ENCODE data around the gene TIGAR. TPM values are rescaled to one million over a fixed set of nuclear protein-coding genes. Genes with fewer than 3 reads are reported as not detected.
A peak's percentile ranks its signal among the peaks of the same experiment; 100 is the strongest.

TIGAR gene
- polyA plus RNA-seq, 3 donors: 5.5 to 16.0 (median 11.0) TPM

DNA sequence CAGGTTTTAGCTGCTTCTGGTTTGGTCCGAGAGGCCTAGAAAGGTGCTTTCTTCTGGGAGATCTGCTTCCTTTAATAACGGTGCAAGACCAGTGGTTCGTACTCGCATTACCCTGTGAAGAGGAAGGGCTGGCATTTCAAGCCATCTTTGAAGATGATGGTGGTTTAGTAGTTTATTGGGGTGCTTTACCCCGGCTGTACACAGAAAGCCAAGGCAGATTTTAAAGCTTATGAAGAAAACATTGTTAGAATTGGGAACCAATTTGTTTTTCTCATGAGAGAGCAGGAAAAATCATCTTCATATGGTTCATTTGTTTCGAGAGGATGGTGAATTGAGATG is 43.8 kb upstream of the TIGAR start:
- peaks cover 33 to 43% of the 10 kb centered on the region in 2 donors for H3K36me3 Mint-ChIP-seq
- TF ChIP-seq, protein P1, sequence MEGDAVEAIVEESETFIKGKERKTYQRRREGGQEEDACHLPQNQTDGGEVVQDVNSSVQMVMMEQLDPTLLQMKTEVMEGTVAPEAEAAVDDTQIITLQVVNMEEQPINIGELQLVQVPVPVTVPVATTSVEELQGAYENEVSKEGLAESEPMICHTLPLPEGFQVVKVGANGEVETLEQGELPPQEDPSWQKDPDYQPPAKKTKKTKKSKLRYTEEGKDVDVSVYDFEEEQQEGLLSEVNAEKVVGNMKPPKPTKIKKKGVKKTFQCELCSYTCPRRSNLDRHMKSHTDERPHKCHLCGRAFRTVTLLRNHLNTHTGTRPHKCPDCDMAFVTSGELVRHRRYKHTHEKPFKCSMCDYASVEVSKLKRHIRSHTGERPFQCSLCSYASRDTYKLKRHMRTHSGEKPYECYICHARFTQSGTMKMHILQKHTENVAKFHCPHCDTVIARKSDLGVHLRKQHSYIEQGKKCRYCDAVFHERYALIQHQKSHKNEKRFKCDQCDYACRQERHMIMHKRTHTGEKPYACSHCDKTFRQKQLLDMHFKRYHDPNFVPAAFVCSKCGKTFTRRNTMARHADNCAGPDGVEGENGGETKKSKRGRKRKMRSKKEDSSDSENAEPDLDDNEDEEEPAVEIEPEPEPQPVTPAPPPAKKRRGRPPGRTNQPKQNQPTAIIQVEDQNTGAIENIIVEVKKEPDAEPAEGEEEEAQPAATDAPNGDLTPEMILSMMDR (IDR thresholded peaks at IDR 0.05): peak; percentile 35
- intact Hi-C loops (cut with micrococcal nuclease): loop anchor here (5.0 kb wide), 4 partner anchors 170 to 390 kb away; no protein-coding TSS in a partner anchor
- H3K27ac Mint-ChIP-seq: peak overlapping the region in 1 of 7 donors; percentile 75
- WGBS (ENCODE audit: insufficient coverage): 13% methylated on average over 5 of the region's 6 CpGs
- Histone ChIP-seq H3K9me3 (replicated peaks in 1 of 2; ENCODE audit: control insufficient read depth in 1 of 2, insufficient read depth in 1 of 2, low read length in 2 of 2) (no peaks in the 10 kb centered on the region), H3K4me1 (ENCODE audit: control insufficient read depth in 1 of 2, insufficient read depth in 2 of 2, low read length in 2 of 2) (peaks cover 49 to 73% of the 10 kb centered on the region in 2 donors), H3K27me3 (ENCODE audit: control insufficient read depth in 2 of 2, insufficient read depth in 2 of 2, low read length in 2 of 2) (peaks cover 4 to 27% of the 10 kb centered on the region in 2 donors), H3K4me3 (replicated peaks in 1 of 3; ENCODE audit: low read depth in 2 of 3, low read length in 3 of 3) (no peak overlapping the region), H3K27ac (ENCODE audit: low read depth in 1 of 2, low read length in 2 of 2) (no peak overlapping the region), H3K9ac (ENCODE audit: insufficient read depth, low read length, poor library complexity, severe bottlenecking) (no peak overlapping the region), H3K79me2 (ENCODE audit: insufficient read depth, low read length) (peaks cover 26% of the 10 kb centered on the region), H2AFZ (ENCODE audit: insufficient read depth, low read depth, low read length, poor library complexity, severe bottlenecking) (no peak overlapping the region), H4K20me1 (ENCODE audit: insufficient read depth, low read length) (peaks cover 5% of the 10 kb centered on the region), H3K36me3 (replicated peaks in 1 of 2; ENCODE audit: control insufficient read depth in 1 of 2, insufficient read depth in 2 of 2, low read length in 2 of 2) (peaks cover 11 to 23% of the 10 kb centered on the region in 2 donors), H3K4me2 (replicated peaks; ENCODE audit: extremely low read depth, low read length, poor library complexity, severe bottlenecking) (no peak overlapping the region)
- peak overlapping the region; percentile 39 to 42 for H3K4me3 Mint-ChIP-seq
- H3K27me3 Mint-ChIP-seq (ENCODE audit: low read depth in 3 of 3): peaks cover 12 to 42% (median 33%) of the 10 kb centered on the region in 3 donors
- peaks cover 0 to 3% (median 2%) of the 10 kb centered on the region in 7 donors for H3K9me3 Mint-ChIP-seq
- peaks cover 59% of the 10 kb centered on the region for H3K4me1 Mint-ChIP-seq
- DNase-seq: no peak

DNA sequence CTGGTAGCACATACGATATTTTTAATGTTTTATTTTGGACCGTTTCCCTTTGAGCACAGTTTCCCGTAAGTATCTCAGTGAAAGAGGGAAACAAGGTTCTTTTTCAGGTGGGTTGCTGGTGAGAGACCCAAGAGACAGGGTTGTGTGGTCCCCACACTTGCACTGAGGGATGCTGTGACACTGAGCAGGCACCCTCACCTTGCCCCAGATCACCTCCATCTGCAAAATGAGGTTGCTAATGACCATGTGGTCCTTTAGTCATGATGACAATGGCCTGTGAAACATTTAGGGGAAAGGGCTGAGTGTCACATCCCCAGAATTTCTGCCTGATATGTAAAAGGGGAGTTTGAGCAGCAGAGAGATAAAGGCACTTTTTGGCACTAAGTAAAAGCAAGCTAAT is 43.2 kb upstream of the TIGAR start:
- intact Hi-C loops (cut with micrococcal nuclease): loop anchor here (2.0 to 5.0 kb wide), 5 partner anchors 171 to 393 kb away; no protein-coding TSS in a partner anchor
- Mint-ChIP-seq H3K27ac (peak overlapping the region in 3 of 7 donors; percentile 11 to 28 (median 19)), H3K4me3 (no peak overlapping the region), H3K27me3 (ENCODE audit: low read depth in 3 of 3) (peaks cover 8 to 35% (median 26%) of the 10 kb centered on the region in 3 donors), H3K4me1 (peaks cover 53% of the 10 kb centered on the region), H3K36me3 (peaks cover 40 to 50% of the 10 kb centered on the region in 2 donors), H3K9me3 (peaks cover 0 to 2% (median 0%) of the 10 kb centered on the region in 7 donors)
- no peak for DNase-seq
- peaks cover 18 to 30% of the 10 kb centered on the region in 2 donors for H3K36me3 ChIP-seq (replicated peaks in 1 of 2; ENCODE audit: control insufficient read depth in 1 of 2, insufficient read depth in 2 of 2, low read length in 2 of 2)
- H3K4me2 ChIP-seq (replicated peaks; ENCODE audit: extremely low read depth, low read length, poor library complexity, severe bottlenecking): no peak overlapping the region
- H2AFZ ChIP-seq (ENCODE audit: insufficient read depth, low read depth, low read length, poor library complexity, severe bottlenecking): no peak overlapping the region
- H3K79me2 ChIP-seq (ENCODE audit: insufficient read depth, low read length): peaks cover 26% of the 10 kb centered on the region
- H3K27me3 ChIP-seq (ENCODE audit: control insufficient read depth in 2 of 2, insufficient read depth in 2 of 2, low read length in 2 of 2): peaks cover 4 to 21% of the 10 kb centered on the region in 2 donors
- no CpG with 5 or more reads among the region's 3 CpGs for WGBS (ENCODE audit: insufficient coverage)
- H3K4me1 ChIP-seq (ENCODE audit: control insufficient read depth in 1 of 2, insufficient read depth in 2 of 2, low read length in 2 of 2): peaks cover 43 to 66% of the 10 kb centered on the region in 2 donors
- no peak overlapping the region for H3K27ac ChIP-seq (ENCODE audit: low read depth in 1 of 2, low read length in 2 of 2)
- TF ChIP-seq, protein P1 (IDR thresholded peaks at IDR 0.05): no peak
- peaks cover 5% of the 10 kb centered on the region for H4K20me1 ChIP-seq (ENCODE audit: insufficient read depth, low read length)
- H3K9ac ChIP-seq (ENCODE audit: insufficient read depth, low read length, poor library complexity, severe bottlenecking): no peak overlapping the region
- H3K9me3 ChIP-seq (replicated peaks in 1 of 2; ENCODE audit: control insufficient read depth in 1 of 2, insufficient read depth in 1 of 2, low read length in 2 of 2): no peaks in the 10 kb centered on the region
- no peak overlapping the region for H3K4me3 ChIP-seq (replicated peaks in 1 of 3; ENCODE audit: low read depth in 2 of 3, low read length in 3 of 3)

Data from CD14-positive monocyte (primary cell).